WTC11 (cell line): ENCODE measurements around the gene CST9L. TPM values are rescaled to one million over a fixed set of nuclear protein-coding genes. Genes with fewer than 3 reads are reported as not detected.

Experiments
- ATAC-seq: fragments of 200-7000 bp; cut with Tn5 transposase; 2 replicates; pipeline ENCODE4 v1.10.0; 2021; ENCODE audit warnings: mild to moderate bottlenecking, moderate library complexity
- CTCF ChIA-PET: fragments of 300-600 bp; sonication (Branson Sonifier 250); formaldehyde crosslinking; loops from one replicate; lab custom pipeline; 2021; ENCODE audit warnings: antibody characterized with exemption; lab: Charles Lee
- POLR2A ChIA-PET: fragments of 350-600 bp; sonication (Branson Sonifier 250); formaldehyde crosslinking; loops from one replicate; lab custom pipeline; 2021; ENCODE audit warnings: antibody characterized with exemption; lab: Charles Lee
- DNase-seq: peaks from one replicate; pipeline ENCODE4 v3.0.0; 2021; ENCODE audit warnings: low spot score
- H3K27ac Mint-ChIP-seq: 2 replicates; pipeline ENCODE4 v1.8.0; 2021; ENCODE audit warnings: mixed read lengths
- H3K27me3 Mint-ChIP-seq: 2 replicates; pipeline ENCODE4 v1.8.0; 2021; ENCODE audit warnings: low read depth, mild to moderate bottlenecking, moderate library complexity, mixed read lengths
- H3K36me3 Mint-ChIP-seq: 2 replicates; pipeline ENCODE4 v1.8.0; 2021; ENCODE audit warnings: mixed read lengths
- H3K4me1 Mint-ChIP-seq: 2 replicates; pipeline ENCODE4 v1.8.0; 2022; ENCODE audit warnings: mixed read lengths
- H3K4me3 Mint-ChIP-seq: 2 replicates; pipeline ENCODE4 v1.8.0; 2021; ENCODE audit warnings: mild to moderate bottlenecking, moderate library complexity, mixed read lengths
- H3K9me3 Mint-ChIP-seq: 2 replicates; pipeline ENCODE4 v1.8.0; 2021; ENCODE audit warnings: mixed read lengths
- AR ChIP-seq: fragments of 250-450 bp; sonication (Bioruptor Pico); IDR thresholded peaks from 2 replicates; pipeline ENCODE4 v1.9.0; 2021; ENCODE audit warnings: mild to moderate bottlenecking
- ARID4B ChIP-seq: sonication (generic); formaldehyde crosslinking; IDR thresholded peaks from 2 replicates; pipeline ENCODE4 v1.8.0; 2023; ENCODE audit warnings: missing genetic modification reagents, mild to moderate bottlenecking, borderline replicate concordance
- E2F1 ChIP-seq: sonication (generic); formaldehyde crosslinking; IDR thresholded peaks from 2 replicates; pipeline ENCODE4 v1.8.0; 2022; ENCODE audit warnings: mild to moderate bottlenecking, missing genetic modification reagents
- E2F4 ChIP-seq: sonication (generic); formaldehyde crosslinking; IDR thresholded peaks from 2 replicates; pipeline ENCODE4 v1.8.1; 2022; ENCODE audit warnings: low read depth, mild to moderate bottlenecking, moderate library complexity, missing genetic modification reagents, borderline replicate concordance
- E2F5 ChIP-seq: sonication (generic); formaldehyde crosslinking; IDR thresholded peaks from 2 replicates; pipeline ENCODE4 v1.8.1; 2022; ENCODE audit warnings: mild to moderate bottlenecking, moderate library complexity, missing genetic modification reagents
- GTF2I ChIP-seq: fragments of 250-450 bp; sonication (Bioruptor Pico); conservative IDR thresholded peaks from 2 replicates; pipeline ENCODE4 v1.4.0; 2021; ENCODE audit warnings: mild to moderate bottlenecking
- IRF2 ChIP-seq: sonication (generic); formaldehyde crosslinking; IDR thresholded peaks from 2 replicates; pipeline ENCODE4 v1.8.0; 2022; ENCODE audit warnings: low read depth, missing genetic modification reagents, borderline replicate concordance
- OVOL2 ChIP-seq: fragments of 250-450 bp; sonication (Bioruptor Pico); IDR thresholded peaks from 2 replicates; pipeline ENCODE4 v1.9.0; 2021; ENCODE audit warnings: mild to moderate bottlenecking, borderline replicate concordance
- PREB ChIP-seq: sonication (generic); formaldehyde crosslinking; IDR thresholded peaks from 2 replicates; pipeline ENCODE4 v1.8.1; 2022; ENCODE audit warnings: mild to moderate bottlenecking, missing genetic modification reagents, moderate library complexity, borderline replicate concordance
- SOX15 ChIP-seq: fragments of 250-450 bp; sonication (Bioruptor Pico); IDR thresholded peaks from 2 replicates; pipeline ENCODE4 v1.9.0; 2021; ENCODE audit warnings: mild to moderate bottlenecking
- STAT6 ChIP-seq: sonication (generic); formaldehyde crosslinking; conservative IDR thresholded peaks from 2 replicates; pipeline ENCODE4 v1.8.1; 2023; ENCODE audit warnings: mild to moderate bottlenecking, low read depth, missing genetic modification reagents, moderate library complexity
- ZNF263 ChIP-seq: sonication (generic); formaldehyde crosslinking; IDR thresholded peaks from 2 replicates; pipeline ENCODE4 v1.8.1; 2022; ENCODE audit warnings: low read depth, mild to moderate bottlenecking, moderate library complexity, missing genetic modification reagents
- ZNF281 ChIP-seq: sonication (generic); formaldehyde crosslinking; IDR thresholded peaks from 2 replicates; pipeline ENCODE4 v1.8.0; 2023; ENCODE audit warnings: mild to moderate bottlenecking, missing genetic modification reagents
- ZNF396 ChIP-seq: fragments of 250-450 bp; sonication (Bioruptor Pico); IDR thresholded peaks from 2 replicates; pipeline ENCODE4 v1.8.0; 2021; ENCODE audit warnings: mild to moderate bottlenecking, moderate library complexity, borderline replicate concordance
- ZNF423 ChIP-seq: fragments of 250-450 bp; sonication (Bioruptor Pico); IDR thresholded peaks from 2 replicates; pipeline ENCODE4 v2.1.2; 2022; ENCODE audit warnings: mild to moderate bottlenecking, moderate library complexity
- total RNA-seq: library from RNA; stranded (reverse); gene quantifications from 3 replicates; pipeline ENCODE4 v1.2.3, GENCODE V29; 2021

CST9L gene
- total RNA-seq, 1 experiment from 2014 or later: not detected

- H3K4me1 Mint-ChIP-seq: peaks cover 18% of the 10 kb centered on the region
- POLR2A ChIA-PET: no interaction called here
- ATAC-seq: no peak
- DNase-seq: no peak
- H3K9me3 Mint-ChIP-seq: peaks cover 7% of the 10 kb centered on the region
- peaks cover 9% of the 10 kb centered on the region; the same call in 1 of the 2 replicates for H3K36me3 Mint-ChIP-seq
- peaks cover 35% of the 10 kb centered on the region for H3K27me3 Mint-ChIP-seq
- no peak overlapping the region for H3K27ac Mint-ChIP-seq
- CTCF ChIA-PET: interaction anchor here (4.8 kb wide), 1 partner anchor 145 kb away, joined by 38 read pairs; no protein-coding TSS in a partner anchor
- H3K4me3 Mint-ChIP-seq: no peak overlapping the region
- TF ChIP-seq PREB (no peak), E2F5 (CRISPR knock-in tag) (no peak), GTF2I (no peak), ZNF281 (no peak), SOX15 (CRISPR knock-in tag) (no peak), ARID4B (CRISPR knock-in tag) (no peak), ZNF396 (no peak), ZNF263 (CRISPR knock-in tag) (no peak), E2F4 (no peak)
These were observed 19.3 kb upstream of the CST9L start for GRCh38 chr20:23587631-23588030.

- ATAC-seq (no peak), DNase-seq (no peak)
- Mint-ChIP-seq H3K4me3 (no peak overlapping the region), H3K9me3 (peaks cover 7% of the 10 kb centered on the region), H3K4me1 (peaks cover 25% of the 10 kb centered on the region), H3K36me3 (peaks cover 9% of the 10 kb centered on the region; the same call in 1 of the 2 replicates), H3K27ac (no peak overlapping the region), H3K27me3 (peaks cover 35% of the 10 kb centered on the region)
- POLR2A ChIA-PET: no interaction called here
- CTCF ChIA-PET: interaction anchor here (0.9 to 4.8 kb wide), 2 partner anchors 140 to 144 kb away, joined by 3 to 38 read pairs; no protein-coding TSS in a partner anchor
- TF ChIP-seq IRF2 (CRISPR knock-in tag) (no peak), AR (no peak), STAT6 (CRISPR knock-in tag) (no peak), ZNF423 (CRISPR knock-in tag) (no peak), E2F1 (CRISPR knock-in tag) (no peak), OVOL2 (CRISPR knock-in tag) (no peak)
These were observed 18.6 kb upstream of the CST9L start for GRCh38 chr20:23586735-23587525.
